Suprapubic skin (tissue), 4 donors: ENCODE measurements around the gene GNAS-AS1. TPM values are rescaled to one million over a fixed set of nuclear protein-coding genes. Genes with fewer than 3 reads are reported as not detected.

Experiments used
- DNase-seq, 2 donors: peaks; one replicate each; pipeline ENCODE4 v3.0.0-alpha.2; 2019; ENCODE audit warnings: low spot score in 2 of 2
- H3K27ac ChIP-seq: fragments of 200-600 bp; sonication (generic); one replicate; pipeline ENCODE4 v1.5.1; 2019
- H3K27me3 ChIP-seq: fragments of 200-600 bp; sonication (generic); one replicate; pipeline ENCODE4 v1.5.1; 2019
- H3K36me3 ChIP-seq: fragments of 200-600 bp; sonication (generic); one replicate; pipeline ENCODE4 v1.5.1; 2019
- H3K4me1 ChIP-seq: fragments of 200-600 bp; sonication (generic); one replicate; pipeline ENCODE4 v1.5.1; 2019
- H3K4me3 ChIP-seq: fragments of 200-600 bp; sonication (generic); one replicate; pipeline ENCODE4 v1.5.1; 2019; ENCODE audit warnings: mild to moderate bottlenecking
- H3K9me3 ChIP-seq: fragments of 200-600 bp; sonication (generic); one replicate; pipeline ENCODE4 v1.5.1; 2019
- CTCF ChIP-seq, 2 donors: fragments of 200-600 bp in 1 of 2; fragments of 450-650 bp in 1 of 2; sonication (generic) in 1 of 2; IDR thresholded peaks; one replicate each; pipeline ENCODE4 v1.5.1; 2016 to 2019; ENCODE audit warnings: antibody characterized with exemption in 2 of 2, mild to moderate bottlenecking in 1 of 2, moderate library complexity in 1 of 2
- EP300 ChIP-seq: sonication (generic); formaldehyde crosslinking; IDR thresholded peaks from one replicate; pipeline ENCODE4 v1.6.1; 2017; ENCODE audit warnings: antibody characterized with exemption
- POLR2A ChIP-seq, 2 donors: fragments of 450-650 bp; IDR thresholded peaks; one replicate each; pipeline ENCODE4 v1.6.1; 2017; ENCODE audit warnings: antibody characterized with exemption in 2 of 2, mild to moderate bottlenecking in 2 of 2, moderate library complexity in 2 of 2
- POLR2AphosphoS5 ChIP-seq, 3 donors: sonication (generic); formaldehyde crosslinking; IDR thresholded peaks; one replicate each; pipeline ENCODE4 v1.6.1; 2017; ENCODE audit warnings: antibody characterized with exemption in 3 of 3
- WGBS: methylation state at CpG from one replicate; pipeline ENCODE4 v1.1.5; 2018; 5-methylcytosine and 5-hydroxymethylcytosine counted together
- total RNA-seq, 4 donors: library from RNA; depleted of rRNA; stranded (reverse); fragments of >200 nt; gene quantifications; one replicate each; pipeline ENCODE4 v1.1.0, GENCODE V29; 2016

Gene GNAS-AS1
- total RNA-seq, 4 donors from 2014 or later, result not detected

DNA sequence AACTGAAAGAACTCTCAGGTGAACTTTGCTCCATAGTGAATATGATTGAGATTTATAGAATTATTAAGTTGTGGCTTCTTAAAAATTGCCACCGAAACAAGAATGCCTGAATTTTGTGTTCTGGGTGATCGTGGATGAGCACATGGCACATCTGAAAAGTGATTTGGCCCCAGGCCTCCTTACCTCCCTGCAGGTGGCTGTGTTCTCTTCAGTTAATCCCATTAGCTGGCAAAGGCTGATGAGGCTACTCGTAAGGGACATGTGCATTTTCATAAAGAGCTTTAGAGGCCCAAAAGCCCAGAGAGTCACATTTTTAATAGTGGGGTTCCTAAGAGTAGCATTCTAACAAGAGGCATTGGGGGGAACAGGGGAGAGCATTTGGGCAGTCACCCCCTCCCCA is 24.4 kb upstream of the GNAS-AS1 start:
- H3K36me3 ChIP-seq, result no peaks in the 10 kb centered on the region

GRCh38 chr20:58874469-58874868 is 23.8 kb upstream of the GNAS-AS1 start:
- WGBS, result 91% methylated on average over 1 of the region's 1 CpG
- H3K27me3 ChIP-seq, result no peaks in the 10 kb centered on the region
- no peak for DNase-seq

More for the DNA sequence above, 24.4 kb upstream of the GNAS-AS1 start:
- Histone ChIP-seq H3K27me3 (no peaks in the 10 kb centered on the region), H3K4me3 (no peak overlapping the region), H3K9me3 (no peaks in the 10 kb centered on the region), H3K4me1 (no peaks in the 10 kb centered on the region), H3K27ac (no peak overlapping the region)
- DNase-seq, result no peak
- TF ChIP-seq POLR2AphosphoS5 (IDR thresholded peaks at IDR 0.05), result no peak
- 95% methylated on average over 3 of the region's 3 CpGs for WGBS

DNA sequence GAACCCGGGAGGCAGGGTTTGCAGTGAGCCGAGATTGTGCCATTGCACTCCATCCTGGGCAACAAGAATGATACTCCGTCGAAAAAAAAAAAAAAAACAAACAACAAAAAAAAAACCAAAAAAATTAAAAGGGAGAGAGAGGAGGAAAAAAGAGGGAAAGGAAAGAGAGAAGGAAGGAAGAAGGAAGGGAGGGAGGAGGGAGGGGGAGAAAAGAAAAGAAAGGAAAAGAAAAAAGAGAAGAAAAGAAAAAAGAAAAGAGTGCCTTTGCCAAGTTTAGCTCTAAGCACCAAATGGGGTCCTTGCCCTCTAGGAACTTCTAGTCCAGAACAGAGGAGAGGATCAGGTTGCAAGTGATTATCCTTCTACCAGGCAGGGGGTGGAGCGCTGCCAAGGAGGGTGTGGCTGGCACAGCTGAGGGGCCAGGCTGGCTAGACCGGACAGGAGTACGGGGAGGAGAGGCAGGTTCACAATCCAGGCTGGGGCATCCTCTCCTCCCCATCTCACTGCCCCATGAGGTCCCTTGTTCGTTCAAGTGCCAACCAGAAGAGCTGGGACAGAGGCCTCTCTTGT is 20.9 kb upstream of the GNAS-AS1 start:
- no peak for TF ChIP-seq CTCF (IDR thresholded peaks at IDR 0.05)
- no peak for TF ChIP-seq POLR2A (IDR thresholded peaks at IDR 0.05)
- no peak for TF ChIP-seq POLR2AphosphoS5 (IDR thresholded peaks at IDR 0.05)
- TF ChIP-seq EP300, result no peak
- Histone ChIP-seq H3K4me3 (no peak overlapping the region), H3K27ac (no peak overlapping the region), H3K4me1 (no peaks in the 10 kb centered on the region), H3K36me3 (no peaks in the 10 kb centered on the region), H3K9me3 (no peaks in the 10 kb centered on the region), H3K27me3 (no peaks in the 10 kb centered on the region)
- no peak for DNase-seq
- WGBS, result 82% methylated on average over 8 of the region's 8 CpGs

More at GRCh38 chr20:58874469-58874868, 23.8 kb upstream of the GNAS-AS1 start:
- no peak for TF ChIP-seq POLR2AphosphoS5 (IDR thresholded peaks at IDR 0.05)
- no peak for TF ChIP-seq CTCF (IDR thresholded peaks at IDR 0.05)
- TF ChIP-seq POLR2A (IDR thresholded peaks at IDR 0.05), result no peak
- no peak for TF ChIP-seq EP300
- no peak overlapping the region for H3K4me3 ChIP-seq
- no peaks in the 10 kb centered on the region for H3K9me3 ChIP-seq
- H3K27ac ChIP-seq, result no peak overlapping the region
- H3K4me1 ChIP-seq, result no peaks in the 10 kb centered on the region
- no peaks in the 10 kb centered on the region for H3K36me3 ChIP-seq

DNA sequence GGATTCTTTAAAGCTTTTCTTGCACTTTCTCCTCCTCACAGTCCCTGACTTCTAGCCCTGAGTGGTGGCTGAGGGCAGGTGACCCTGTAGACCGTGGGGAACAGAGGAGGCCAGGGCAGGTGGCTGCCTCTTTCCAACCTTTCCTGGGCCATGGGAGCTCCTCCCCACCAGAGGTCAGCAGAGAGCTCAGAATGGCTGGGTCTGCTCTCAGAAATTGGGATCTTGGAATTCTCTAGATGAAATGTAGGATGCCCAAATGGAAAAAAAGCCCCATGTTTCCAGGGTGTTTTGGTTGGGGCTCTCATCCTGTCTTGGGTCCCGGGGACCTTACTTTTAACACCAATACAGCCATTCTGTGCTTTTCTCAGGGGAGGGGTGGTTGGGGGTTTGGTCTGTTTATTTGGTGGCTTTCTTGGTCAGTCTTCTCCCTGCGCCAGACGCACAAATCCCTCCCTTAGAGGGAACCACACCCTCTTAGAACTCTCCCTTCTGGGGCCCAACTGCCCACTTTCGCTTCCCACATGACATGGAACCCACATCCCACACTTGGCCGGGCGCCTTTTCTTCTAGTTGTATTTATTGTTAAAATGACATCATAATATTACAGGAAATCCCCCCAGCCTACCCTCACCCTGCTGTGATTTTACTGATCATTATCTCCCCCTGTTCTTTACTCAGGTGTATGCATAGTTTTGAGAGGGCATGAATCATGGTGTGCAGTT is 19.8 kb upstream of the GNAS-AS1 start:
- DNase-seq, result no peak
- 41% methylated on average over 7 of the region's 7 CpGs for whole genome bisulfite sequencing
- Histone ChIP-seq H3K9me3 (no peaks in the 10 kb centered on the region), H3K4me1 (no peaks in the 10 kb centered on the region), H3K27ac (no peak overlapping the region), H3K4me3 (no peak overlapping the region), H3K36me3 (no peaks in the 10 kb centered on the region), H3K27me3 (no peaks in the 10 kb centered on the region)
- no peak for TF ChIP-seq POLR2AphosphoS5 (IDR thresholded peaks at IDR 0.05)
- peak; percentile 77 to 86 for TF ChIP-seq CTCF (IDR thresholded peaks at IDR 0.05)

- 86% methylated on average over 7 of the region's 7 CpGs for WGBS
- no peak for DNase-seq
- no peak for TF ChIP-seq POLR2AphosphoS5 (IDR thresholded peaks at IDR 0.05)
- no peak for TF ChIP-seq POLR2A (IDR thresholded peaks at IDR 0.05)
- TF ChIP-seq CTCF (IDR thresholded peaks at IDR 0.05), result no peak
- TF ChIP-seq EP300, result no peak
Observed at GRCh38 chr20:58869662-58870227, 19.0 kb upstream of the GNAS-AS1 start.

More at GRCh38 chr20:58869662-58870227, 19.0 kb upstream of the GNAS-AS1 start:
- H3K27ac ChIP-seq, result no peak overlapping the region
- no peaks in the 10 kb centered on the region for H3K4me1 ChIP-seq
- H3K9me3 ChIP-seq, result no peaks in the 10 kb centered on the region
- H3K36me3 ChIP-seq, result no peaks in the 10 kb centered on the region
- no peaks in the 10 kb centered on the region for H3K27me3 ChIP-seq
- H3K4me3 ChIP-seq, result no peak overlapping the region
